Measurements from ENCODE around the gene GOLGA6D. TPM values are rescaled to one million over a fixed set of nuclear protein-coding genes. Genes with fewer than 3 reads are reported as not detected.

The GOLGA6D gene
- total and polyA plus RNA-seq, 2 of the 4 experiments (the other 2 are of a cell fraction), result not detected

DNA sequence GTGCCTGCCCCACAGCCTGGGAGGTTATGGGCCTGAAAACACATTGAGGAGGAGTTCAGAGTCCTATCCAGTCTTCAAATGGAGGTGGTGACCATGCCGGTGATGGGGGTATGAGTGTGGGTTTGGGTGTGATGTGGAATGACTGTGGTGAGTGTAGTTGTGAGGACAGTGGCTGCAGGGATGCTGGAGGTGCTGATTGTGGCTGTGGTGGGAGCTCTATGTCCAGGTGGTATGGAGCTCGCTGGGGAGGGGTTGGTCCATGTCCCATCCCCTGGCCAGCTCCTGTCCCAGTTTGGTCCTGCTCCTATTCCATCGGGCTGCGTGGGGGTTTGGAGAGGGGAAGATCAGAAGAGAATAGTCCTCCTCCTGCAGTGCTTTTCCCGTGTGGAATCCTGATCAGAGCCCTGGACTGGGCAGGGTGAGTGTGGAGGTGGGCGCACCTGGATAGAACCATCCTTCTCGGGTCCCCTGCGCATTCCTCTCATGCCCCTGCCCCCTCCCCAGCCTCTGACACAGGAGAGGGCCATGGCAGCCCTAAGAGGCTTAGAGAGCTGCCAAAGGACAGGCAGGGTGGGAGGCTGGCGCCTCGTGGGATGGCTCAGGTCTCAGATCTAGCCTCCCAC is 47.5 kb upstream of the GOLGA6D start:
- no peaks in the 10 kb centered on the region for H4K20me1 ChIP-seq (ENCODE audit: insufficient read depth, low read length)
- no peak overlapping the region for H2AK9ac ChIP-seq (replicated peaks; ENCODE audit: low read depth, low read length, poor library complexity)
- dilution Hi-C loops (cut with HindIII; ENCODE audit: low sequenced_read_pairs, unreplicated experiment) (no loop called here), in situ Hi-C loops (cut with MboI; ENCODE audit: low sequenced_read_pairs) (no loop called here), intact Hi-C loops (cut with micrococcal nuclease) (no loop called here)
- no peak overlapping the region for H3K4me3 ChIP-seq (ENCODE audit: insufficient read depth, low read depth, low read length)
- H3K36me3 ChIP-seq (ENCODE audit: control insufficient read depth, insufficient read depth, low read length), result no peaks in the 10 kb centered on the region
- CTCF ChIA-PET, result no interaction called here
- no peak for TF ChIP-seq CHD1 (IDR thresholded peaks at IDR 0.05; ENCODE audit: low read depth, low read length)
- TF ChIP-seq MAFK (IDR thresholded peaks at IDR 0.05; ENCODE audit: low read depth, low read length), result no peak
- no peak for TF ChIP-seq POLR2A (IDR thresholded peaks at IDR 0.05; ENCODE audit: low read depth, low read length)
- no peak for ATAC-seq (ENCODE audit: low read depth)
- H3K9me1 ChIP-seq (ENCODE audit: insufficient read depth, low read length), result no peaks in the 10 kb centered on the region
- H3K4me1 ChIP-seq (ENCODE audit: control insufficient read depth, insufficient read depth, low read length), result no peaks in the 10 kb centered on the region
- H3K14ac ChIP-seq (replicated peaks; ENCODE audit: low read depth, low read length), result no peak overlapping the region
- no peak overlapping the region for H3K27ac ChIP-seq (ENCODE audit: insufficient read depth, low read length)
- H2BK20ac ChIP-seq (ENCODE audit: low read depth, low read length), result no peak overlapping the region
- no TSS peak for BruUV-seq (replicated peaks)
- H2AK5ac ChIP-seq (ENCODE audit: low read depth, low read length), result no peak overlapping the region
- no peak overlapping the region for H4K5ac ChIP-seq (ENCODE audit: low read depth, low read length)
- POLR2A ChIA-PET (ENCODE audit: unreplicated experiment), result no interaction called here
- H3K9me3 ChIP-seq (ENCODE audit: control insufficient read depth, insufficient read depth, low read length), result no peaks in the 10 kb centered on the region
- no peak overlapping the region for H2BK5ac ChIP-seq (ENCODE audit: low read depth, low read length, poor library complexity, severe bottlenecking)
- no peak overlapping the region for H2BK120ac ChIP-seq (ENCODE audit: low read depth, low read length)
- no peak overlapping the region for H4K8ac ChIP-seq (ENCODE audit: low read depth in 2 of 2, low read length in 2 of 2)
- no peak for DNase-seq
- H3K56ac ChIP-seq (ENCODE audit: extremely low read depth, insufficient read depth, low read length), result no peak overlapping the region
- no peak overlapping the region for H3K4ac ChIP-seq (ENCODE audit: low read depth, low read length)
- no peak overlapping the region for H4K91ac ChIP-seq (ENCODE audit: insufficient read depth, low read depth, low read length)
- no peak overlapping the region for H2AFZ ChIP-seq (replicated peaks; ENCODE audit: low read length, poor library complexity)
- WGBS, 2 experiments (ENCODE audit: extremely low coverage in 2 of 2, insufficient read length in 1 of 2), result 80% methylated on average over 1 of the region's 10 CpGs; no CpG with 5 or more reads in 1 of the 2 experiments
- no peak overlapping the region for H3K9ac ChIP-seq (ENCODE audit: low read depth, low read length)
- no peak overlapping the region for H3K23ac ChIP-seq (ENCODE audit: low read depth, low read length)
- H3K4me2 ChIP-seq (ENCODE audit: low read depth, low read length), result no peak overlapping the region
- H3K79me1 ChIP-seq (ENCODE audit: low read depth in 1 of 2, low read length in 2 of 2), result no peaks in the 10 kb centered on the region
- H2BK15ac ChIP-seq (ENCODE audit: low read depth, low read length), result no peak overlapping the region
- H3K27me3 ChIP-seq (ENCODE audit: control insufficient read depth, insufficient read depth, low read length), result peaks cover 76% of the 10 kb centered on the region
- H3K18ac ChIP-seq (ENCODE audit: low read depth, low read length), result no peak overlapping the region
